ENCODE data around the gene RGS7BP. TPM values are rescaled to one million over a fixed set of nuclear protein-coding genes. Genes with fewer than 3 reads are reported as not detected.

Gene RGS7BP
- total and polyA plus RNA-seq, 10 of the 15 experiments (the other 5 are each of a cell fraction or from before 2014, with no cell fraction given) = not detected

- in situ Hi-C loops (cut with MboI) = no loop called here
- DNase-seq (ENCODE audit: low read depth, low spot score) (no peak), FAIRE-seq (no peak), ATAC-seq (no peak)
- intact Hi-C loops (cut with micrococcal nuclease; ENCODE audit: unreplicated experiment) = no loop called here
- no peak overlapping the region for H3K4me3 ChIP-seq
- no peaks in the 10 kb centered on the region for H3K79me2 ChIP-seq (ENCODE audit: control insufficient read depth, insufficient read depth, low read length)
- ChIA-PET POLR2A (no interaction called here), CTCF (interaction anchor here (1.1 to 2.1 kb wide), 3 partner anchors 13 to 23 kb away, joined by 3 to 8 read pairs (median 4); no protein-coding TSS in a partner anchor), RAD21 (ENCODE audit: unreplicated experiment) (no interaction called here), SMC1A (ENCODE audit: uncharacterized antibody, unreplicated experiment) (interaction anchor here (0.9 to 1.4 kb wide), 2 partner anchors 11 to 14 kb away, joined by 3 read pairs; no protein-coding TSS in a partner anchor)
- H2AFZ ChIP-seq (ENCODE audit: control insufficient read depth, low read depth, low read length) = no peak overlapping the region
- no peak for TF ChIP-seq MLLT1 (IDR thresholded peaks at IDR 0.05)
- no peak for TF ChIP-seq ZNF217 (IDR thresholded peaks at IDR 0.05)
- no peak for TF ChIP-seq EGR1 (IDR thresholded peaks at IDR 0.05; ENCODE audit: borderline replicate concordance in 1 of 2, low read depth in 2 of 2, low read length in 2 of 2)
- TF ChIP-seq E4F1 (IDR thresholded peaks at IDR 0.05; ENCODE audit: borderline replicate concordance, partially characterized antibody) = no peak
- TF ChIP-seq GABPA (IDR thresholded peaks at IDR 0.05; ENCODE audit: low read depth) = no peak
- no peak for TF ChIP-seq POLR2A (IDR thresholded peaks at IDR 0.05; ENCODE audit: low read depth, low read length)
- no peak for TF ChIP-seq MTA3 (IDR thresholded peaks at IDR 0.05; ENCODE audit: borderline replicate concordance, low read length)
- no peak for TF ChIP-seq TCF7 (IDR thresholded peaks at IDR 0.05; ENCODE audit: borderline replicate concordance)
- no peak for TF ChIP-seq HDAC6 (IDR thresholded peaks at IDR 0.05; ENCODE audit: unreplicated experiment)
- TF ChIP-seq ZBED1 (IDR thresholded peaks at IDR 0.05; ENCODE audit: borderline replicate concordance) = no peak
- no peak for TF ChIP-seq ELK1 (IDR thresholded peaks at IDR 0.05; ENCODE audit: low read depth, low read length)
- TF ChIP-seq CREM (IDR thresholded peaks at IDR 0.05; ENCODE audit: low read depth) = no peak
- no peak for TF ChIP-seq NR2C1 (IDR thresholded peaks at IDR 0.05)
- no peak for TF ChIP-seq HDGF (IDR thresholded peaks at IDR 0.05)
- H3K9ac ChIP-seq (ENCODE audit: control insufficient read depth, insufficient read depth, low read length) = no peak overlapping the region
- H3K4me1 ChIP-seq (ENCODE audit: control insufficient read depth, insufficient read depth, low read length) = no peaks in the 10 kb centered on the region
- no peak overlapping the region for H3K4me2 ChIP-seq (ENCODE audit: control insufficient read depth, insufficient read depth)
- no peaks in the 10 kb centered on the region for H3K9me3 ChIP-seq (replicated peaks; ENCODE audit: control insufficient read depth, insufficient read depth, low read length)
- no peaks in the 10 kb centered on the region for H3K27me3 ChIP-seq (replicated peaks in 1 of 2; ENCODE audit: control insufficient read depth in 2 of 2, insufficient read depth in 2 of 2, low read length in 1 of 2)
- no TSS peak for BruUV-seq (replicated peaks)
- no peak overlapping the region for H3K27ac ChIP-seq (ENCODE audit: control insufficient read depth, insufficient read depth)
- no peaks in the 10 kb centered on the region for H3K36me3 ChIP-seq (ENCODE audit: control insufficient read depth in 2 of 2, insufficient read depth in 2 of 2, low read length in 1 of 2)
- H4K20me1 ChIP-seq (ENCODE audit: control insufficient read depth, insufficient read depth) = no peaks in the 10 kb centered on the region; the same call in 1 of the 2 replicates
Measured at GRCh38 chr5:64599226-64599625, 93.4 kb downstream of the RGS7BP start.
